K562 (cell line): Measurements from ENCODE around the gene BTBD18. TPM values are rescaled to one million over a fixed set of nuclear protein-coding genes. Genes with fewer than 3 reads are reported as not detected.

Experiments
- BMI1 ChIP-seq: fragments of 150-350 bp; IDR thresholded peaks from 2 replicates; pipeline ENCODE4 v1.6.1; 2014; ENCODE audit warnings: low read length
- CBFA2T3 ChIP-seq: fragments of 450-650 bp; IDR thresholded peaks from 2 replicates; pipeline ENCODE4 v1.6.1; 2017
- CHD2 ChIP-seq: IDR thresholded peaks from 2 replicates; pipeline ENCODE4 v1.6.1; 2011; ENCODE audit warnings: low read depth, low read length
- DDX20 ChIP-seq: fragments of 450-650 bp; IDR thresholded peaks from 2 replicates; pipeline ENCODE4 v1.6.1; 2016; ENCODE audit warnings: missing genetic modification characterization, low read depth, mild to moderate bottlenecking, missing compliant biosample characterization, moderate library complexity
- DIDO1 ChIP-seq: fragments of 450-650 bp; IDR thresholded peaks from 2 replicates; pipeline ENCODE4 v1.6.1; 2016; ENCODE audit warnings: low read depth, missing biosample characterization, missing genetic modification characterization
- DLX4 ChIP-seq: fragments of 250-450 bp; sonication (Bioruptor Pico); IDR thresholded peaks from 2 replicates; pipeline ENCODE4 v1.6.1; 2021; ENCODE audit warnings: mild to moderate bottlenecking
- FOXA1 ChIP-seq: fragments of 450-650 bp; IDR thresholded peaks from 2 replicates; pipeline ENCODE4 v1.6.1; 2016; ENCODE audit warnings: mild to moderate bottlenecking, borderline replicate concordance
- GTF3C2 ChIP-seq: IDR thresholded peaks from 3 replicates; pipeline ENCODE4 v1.6.1; 2011; ENCODE audit warnings: borderline replicate concordance, mild to moderate bottlenecking, moderate library complexity; ENCODE audit not compliant: insufficient read length; ENCODE audit errors: extremely low read depth
- JUNB ChIP-seq: fragments of 450-650 bp; formaldehyde crosslinking; conservative IDR thresholded peaks from 2 replicates; pipeline ENCODE4 v1.4.0; 2020; ENCODE audit warnings: mild to moderate bottlenecking
- KDM1A ChIP-seq, 2 experiments: fragments of 450-650 bp; IDR thresholded peaks; 2 replicates each; pipeline ENCODE4 v1.6.1; 2016; ENCODE audit warnings: mild to moderate bottlenecking in 2 of 2
- KLF13 ChIP-seq: fragments of 450-650 bp; IDR thresholded peaks from 2 replicates; pipeline ENCODE4 v1.6.1; 2016; ENCODE audit warnings: missing genetic modification characterization, low read depth, mild to moderate bottlenecking, missing compliant biosample characterization, moderate library complexity, borderline replicate concordance
- KLF6 ChIP-seq: fragments of 250-450 bp; sonication (Bioruptor Pico); IDR thresholded peaks from 2 replicates; pipeline ENCODE4 v1.4.0; 2020; ENCODE audit warnings: mild to moderate bottlenecking, moderate library complexity, borderline replicate concordance
- NCOR1 ChIP-seq: fragments of 450-650 bp; IDR thresholded peaks from 2 replicates; pipeline ENCODE4 v1.6.1; 2016; ENCODE audit warnings: mild to moderate bottlenecking, moderate library complexity
- POLR2B ChIP-seq: fragments of 450-650 bp; IDR thresholded peaks from 2 replicates; pipeline ENCODE4 v1.6.1; 2018; ENCODE audit warnings: low read depth; ENCODE audit not compliant: partially characterized antibody
- PRMT5 ChIP-seq: sonication (generic); formaldehyde crosslinking; IDR thresholded peaks from 2 replicates; pipeline ENCODE4 v1.5.0; 2020; ENCODE audit warnings: missing genetic modification reagents
- RUNX1 ChIP-seq: sonication (generic); IDR thresholded peaks from 2 replicates; pipeline ENCODE4 v1.6.1; 2016; ENCODE audit warnings: antibody characterized with exemption, low read depth
- SAFB ChIP-seq: fragments of 200-400 bp; formaldehyde crosslinking; IDR thresholded peaks from 2 replicates; pipeline ENCODE4 v1.6.1; 2017; ENCODE audit warnings: low read depth, low read length, borderline replicate concordance
- SETDB1 ChIP-seq: IDR thresholded peaks from one replicate; pipeline ENCODE4 v1.6.1; 2012; ENCODE audit warnings: low read length, control low read depth, inconsistent platforms
- SLC30A9 ChIP-seq: fragments of 250-450 bp; sonication (Bioruptor Pico); IDR thresholded peaks from 2 replicates; pipeline ENCODE4 v1.8.0; 2022; ENCODE audit warnings: mild to moderate bottlenecking, moderate library complexity
- SNIP1 ChIP-seq: fragments of 450-650 bp; IDR thresholded peaks from 2 replicates; pipeline ENCODE4 v1.7.1; 2017; ENCODE audit warnings: low read depth, mild to moderate bottlenecking
- SOX6 ChIP-seq: fragments of 450-650 bp; IDR thresholded peaks from 2 replicates; pipeline ENCODE4 v1.6.1; 2014; ENCODE audit warnings: mild to moderate bottlenecking
- TRIM25 ChIP-seq: fragments of 450-650 bp; IDR thresholded peaks from 2 replicates; pipeline ENCODE4 v1.7.0; 2016; ENCODE audit warnings: borderline replicate concordance
- ZC3H8 ChIP-seq: fragments of 450-650 bp; IDR thresholded peaks from 2 replicates; pipeline ENCODE4 v1.6.1; 2017
- ZNF41 ChIP-seq: fragments of 250-450 bp; sonication (Bioruptor Pico); conservative IDR thresholded peaks from 2 replicates; pipeline ENCODE4 v1.4.0; 2020; ENCODE audit warnings: mild to moderate bottlenecking
- ZNF644 ChIP-seq: fragments of 200-800 bp; sonication (Bioruptor generic); IDR thresholded peaks from 2 replicates; pipeline ENCODE4 v1.6.1; 2016; ENCODE audit warnings: low read depth, missing genetic modification characterization, missing compliant biosample characterization
- ZNF668 ChIP-seq: fragments of 250-450 bp; sonication (Bioruptor Pico); IDR thresholded peaks from 2 replicates; pipeline ENCODE4 v1.8.0; 2022; ENCODE audit warnings: mild to moderate bottlenecking, inconsistent platforms
- polyA plus RNA-seq, 8 experiments: library from polyadenylated mRNA; depleted of rRNA in 4 of 8; stranded (reverse) in 5 of 8; unstranded in 3 of 8; fragments of >200 nt; fragmentation: Nextera tagmentation in 2 of 8; fragmentation: Illumina TruSeq in 1 of 8; extraction: Ambion mirVana in 2 of 8; extraction: Trizol in 1 of 8; gene quantifications; 2 replicates each; pipeline versions ENCODE4 v1.2.1 to v1.2.3, GENCODE V29; 2011 to 2014; ENCODE audit warnings: inconsistent platforms in 1 of 8, missing spikeins in 1 of 8
- total RNA-seq, 7 experiments: library from RNA; depleted of rRNA in 6 of 7; stranded (reverse); fragments of >200 nt in 6 of 7; fragmentation: Illumina TruSeq in 2 of 7; extraction: Trizol in 2 of 7; gene quantifications; 2 replicates each; pipeline versions ENCODE4 v1.2.1 to v1.2.3, GENCODE V29; 2011 to 2021; ENCODE audit warnings: low replicate concordance in 1 of 7

Gene BTBD18
- total and polyA plus RNA-seq, 9 of the 15 experiments (the other 6 are each of a cell fraction or from before 2014, with no cell fraction given): 0.06 TPM; not detected in 8

GRCh38 chr11:57712256-57713150, 39.1 kb downstream of the BTBD18 start, which contains the start of gene TMX2 (continued):
- TF ChIP-seq TRIM25: no peak
- no peak for TF ChIP-seq SAFB
- no peak for TF ChIP-seq RUNX1
- TF ChIP-seq DLX4 (CRISPR knock-in tag): no peak
- TF ChIP-seq JUNB (CRISPR knock-in tag): no peak
- TF ChIP-seq DDX20 (tag): no peak
- TF ChIP-seq BMI1: no peak
- no peak for TF ChIP-seq KLF6 (CRISPR knock-in tag)
- TF ChIP-seq SETDB1: no peak
- no peak for TF ChIP-seq GTF3C2
- TF ChIP-seq SOX6: no peak
- TF ChIP-seq ZNF41 (CRISPR knock-in tag): no peak
- TF ChIP-seq KDM1A (IDR thresholded peaks at IDR 0.05): no peak
- no peak for TF ChIP-seq ZNF644 (tag)
- peak; percentile 82 for TF ChIP-seq POLR2B
- TF ChIP-seq CHD2: peak; percentile 57
- no peak for TF ChIP-seq SLC30A9
- TF ChIP-seq CBFA2T3: no peak
- TF ChIP-seq FOXA1: no peak
- no peak for TF ChIP-seq SNIP1
- no peak for TF ChIP-seq KLF13 (tag)
- no peak for TF ChIP-seq NCOR1
- TF ChIP-seq ZNF668: no peak
- TF ChIP-seq ZC3H8: no peak
- TF ChIP-seq PRMT5 (CRISPR knock-in tag): no peak
- peak; percentile 42; the same call in 1 of the 2 replicates for TF ChIP-seq DIDO1 (tag)
